Neural progenitor cell (in vitro differentiated cells): ENCODE data around the gene SEC22A. TPM values are rescaled to one million over a fixed set of nuclear protein-coding genes. Genes with fewer than 3 reads are reported as not detected.

ENCODE experiments used
- DNase-seq: peaks from one replicate; pipeline ENCODE4 v3.0.0-alpha.2; 2016; ENCODE audit warnings: low spot score
- H2AFZ ChIP-seq: fragments of 200-600 bp; sonication (generic); replicated peaks from 2 replicates; pipeline ENCODE4 v1.6.1; 2016; ENCODE audit warnings: antibody characterized with exemption
- H3F3A ChIP-seq: fragments of 200-600 bp; sonication (generic); 2 replicates; pipeline ENCODE4 v1.6.1; 2016; ENCODE audit warnings: antibody characterized with exemption, low read depth
- H3K27ac ChIP-seq: fragments of 200-600 bp; sonication (generic); 2 replicates; pipeline ENCODE4 v1.5.1; 2016; ENCODE audit warnings: mild to moderate bottlenecking
- H3K27me3 ChIP-seq: fragments of 200-600 bp; sonication (generic); 2 replicates; pipeline ENCODE4 v1.6.1; 2016; ENCODE audit warnings: mild to moderate bottlenecking, moderate library complexity
- H3K36me3 ChIP-seq: fragments of 200-600 bp; sonication (generic); 2 replicates; pipeline ENCODE4 v1.5.1; 2016
- H3K4me1 ChIP-seq: fragments of 200-600 bp; sonication (generic); 2 replicates; pipeline ENCODE4 v1.6.1; 2016; ENCODE audit warnings: mixed run types
- H3K4me2 ChIP-seq: fragments of 200-600 bp; sonication (generic); 2 replicates; pipeline ENCODE4 v1.6.1; 2016
- H3K4me3 ChIP-seq: fragments of 200-600 bp; sonication (generic); 2 replicates; pipeline ENCODE4 v1.5.1; 2016
- H3K79me2 ChIP-seq: fragments of 200-600 bp; sonication (generic); 2 replicates; pipeline ENCODE4 v1.6.1; 2016; ENCODE audit warnings: low read depth
- H3K9ac ChIP-seq: fragments of 200-600 bp; sonication (generic); 2 replicates; pipeline ENCODE4 v1.6.1; 2016
- H3K9me3 ChIP-seq: fragments of 200-600 bp; sonication (generic); 2 replicates; pipeline ENCODE4 v1.5.1; 2016; ENCODE audit warnings: low read depth
- H4K20me1 ChIP-seq: fragments of 200-600 bp; sonication (generic); 2 replicates; pipeline ENCODE4 v1.6.1; 2016; ENCODE audit warnings: low read depth
- H3K27ac Mint-ChIP-seq: 3 replicates; pipeline ENCODE4 v1.8.0; 2021; ENCODE audit warnings: mixed read lengths
- H3K27me3 Mint-ChIP-seq: 2 replicates; pipeline ENCODE4 v1.8.0; 2022; ENCODE audit warnings: low read depth, mild to moderate bottlenecking, inconsistent platforms, moderate library complexity, mixed read lengths; ENCODE audit not compliant: insufficient read depth
- H3K36me3 Mint-ChIP-seq: 3 replicates; pipeline ENCODE4 v1.8.0; 2021; ENCODE audit warnings: mixed read lengths
- H3K4me1 Mint-ChIP-seq: 3 replicates; pipeline ENCODE4 v1.8.0; 2021; ENCODE audit warnings: mixed read lengths
- H3K4me3 Mint-ChIP-seq: 3 replicates; pipeline ENCODE4 v1.8.0; 2021; ENCODE audit warnings: mild to moderate bottlenecking, moderate library complexity, mixed read lengths
- H3K9me3 Mint-ChIP-seq: 3 replicates; pipeline ENCODE4 v1.8.0; 2020; ENCODE audit warnings: mixed read lengths
- EZH2 ChIP-seq: fragments of 200-600 bp; sonication (generic); IDR thresholded peaks from 2 replicates; pipeline ENCODE4 v1.6.1; 2017; ENCODE audit warnings: antibody characterized with exemption, mild to moderate bottlenecking, moderate library complexity
- EZH2phosphoT487 ChIP-seq: fragments of 200-600 bp; sonication (generic); IDR thresholded peaks from 2 replicates; pipeline ENCODE4 v1.6.1; 2017; ENCODE audit warnings: antibody characterized with exemption
- total RNA-seq: library from RNA; depleted of rRNA; stranded (reverse); fragments of >200 nt; gene quantifications from 2 replicates; pipeline ENCODE4 v1.2.3, GENCODE V29; 2015; ENCODE audit warnings: low replicate concordance
- TF ChIP-seq, protein P1 (sequence below): fragments of 200-600 bp; sonication (generic); IDR thresholded peaks from 2 replicates; pipeline ENCODE4 v1.5.1; 2017; ENCODE audit warnings: antibody characterized with exemption, mild to moderate bottlenecking

Gene SEC22A
- total RNA-seq, 1 donor from 2014 or later, result 26.4 TPM

DNA sequence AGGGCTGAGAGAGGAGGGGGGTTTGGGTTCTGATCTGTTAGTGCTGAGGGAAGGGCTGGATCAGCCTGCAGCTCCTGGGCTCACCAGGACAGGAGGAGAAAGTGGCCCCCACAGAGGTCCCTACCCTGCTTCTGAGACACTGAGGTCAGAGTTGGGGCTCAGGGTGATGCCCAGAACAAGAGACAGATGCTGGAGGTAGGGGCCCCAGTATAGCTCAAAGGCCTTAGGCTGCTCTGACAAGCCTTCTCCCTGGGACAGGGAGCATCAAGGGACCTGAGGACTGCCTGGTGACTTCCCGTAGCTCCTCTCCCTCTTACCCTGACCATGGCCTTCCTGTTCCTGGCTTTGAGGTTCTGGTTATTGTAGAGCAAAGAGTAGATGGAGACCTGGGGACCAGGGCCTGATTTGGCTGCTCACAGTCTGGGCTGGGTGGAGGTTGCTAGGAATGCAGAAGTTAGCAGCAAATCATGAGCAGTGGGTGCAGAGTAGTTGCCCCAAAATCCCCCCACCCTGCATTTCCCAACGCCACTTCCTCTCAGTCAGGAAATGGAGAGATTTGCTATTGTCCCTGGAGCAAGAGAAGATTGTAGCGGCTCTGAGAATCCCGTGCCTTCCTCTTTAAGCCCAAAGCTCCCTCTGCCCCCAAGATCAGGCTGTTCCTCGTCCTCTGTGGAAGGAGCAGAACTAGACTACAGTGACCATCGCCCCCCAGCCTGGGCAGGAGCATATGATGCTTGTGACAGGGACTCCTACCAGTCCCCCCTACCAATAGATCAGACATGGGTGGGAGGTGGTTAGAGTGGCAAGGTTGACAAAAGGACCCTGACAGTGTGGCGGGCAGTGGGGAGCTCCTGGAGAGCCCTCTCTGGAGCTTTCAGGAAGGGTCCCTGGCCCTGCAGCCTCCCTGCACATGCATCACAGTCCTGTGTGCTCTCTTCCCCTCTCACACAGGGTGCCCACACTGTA, 47.4 kb upstream of the SEC22A start:
- no peak overlapping the region for H3K4me2 ChIP-seq
- no peak overlapping the region for H3K4me3 ChIP-seq
- peaks cover 13% of the 10 kb centered on the region for H4K20me1 ChIP-seq
- H2AFZ ChIP-seq, result no peak overlapping the region
- H3K4me3 Mint-ChIP-seq, result no peak overlapping the region
- H3K36me3 Mint-ChIP-seq, result peaks cover 22% of the 10 kb centered on the region
- H3K27ac ChIP-seq, result no peak overlapping the region
- H3K79me2 ChIP-seq, result no peaks in the 10 kb centered on the region
- peaks cover 66% of the 10 kb centered on the region for H3K4me1 Mint-ChIP-seq
- H3K9ac ChIP-seq, result no peak overlapping the region
- peaks cover 6% of the 10 kb centered on the region for H3K27me3 Mint-ChIP-seq
- H3F3A ChIP-seq, result peaks cover 9% of the 10 kb centered on the region
- DNase-seq, result no peak
- H3K27me3 ChIP-seq, result no peaks in the 10 kb centered on the region
- no peak for TF ChIP-seq EZH2phosphoT487
- no peak for TF ChIP-seq EZH2
- TF ChIP-seq, protein P1, sequence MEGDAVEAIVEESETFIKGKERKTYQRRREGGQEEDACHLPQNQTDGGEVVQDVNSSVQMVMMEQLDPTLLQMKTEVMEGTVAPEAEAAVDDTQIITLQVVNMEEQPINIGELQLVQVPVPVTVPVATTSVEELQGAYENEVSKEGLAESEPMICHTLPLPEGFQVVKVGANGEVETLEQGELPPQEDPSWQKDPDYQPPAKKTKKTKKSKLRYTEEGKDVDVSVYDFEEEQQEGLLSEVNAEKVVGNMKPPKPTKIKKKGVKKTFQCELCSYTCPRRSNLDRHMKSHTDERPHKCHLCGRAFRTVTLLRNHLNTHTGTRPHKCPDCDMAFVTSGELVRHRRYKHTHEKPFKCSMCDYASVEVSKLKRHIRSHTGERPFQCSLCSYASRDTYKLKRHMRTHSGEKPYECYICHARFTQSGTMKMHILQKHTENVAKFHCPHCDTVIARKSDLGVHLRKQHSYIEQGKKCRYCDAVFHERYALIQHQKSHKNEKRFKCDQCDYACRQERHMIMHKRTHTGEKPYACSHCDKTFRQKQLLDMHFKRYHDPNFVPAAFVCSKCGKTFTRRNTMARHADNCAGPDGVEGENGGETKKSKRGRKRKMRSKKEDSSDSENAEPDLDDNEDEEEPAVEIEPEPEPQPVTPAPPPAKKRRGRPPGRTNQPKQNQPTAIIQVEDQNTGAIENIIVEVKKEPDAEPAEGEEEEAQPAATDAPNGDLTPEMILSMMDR, result no peak
- H3K4me1 ChIP-seq, result peaks cover 35% of the 10 kb centered on the region
- no peaks in the 10 kb centered on the region for H3K36me3 ChIP-seq
- H3K27ac Mint-ChIP-seq, result peak overlapping the region; percentile 93
- H3K9me3 Mint-ChIP-seq, result no peaks in the 10 kb centered on the region
- H3K9me3 ChIP-seq, result no peaks in the 10 kb centered on the region

DNA sequence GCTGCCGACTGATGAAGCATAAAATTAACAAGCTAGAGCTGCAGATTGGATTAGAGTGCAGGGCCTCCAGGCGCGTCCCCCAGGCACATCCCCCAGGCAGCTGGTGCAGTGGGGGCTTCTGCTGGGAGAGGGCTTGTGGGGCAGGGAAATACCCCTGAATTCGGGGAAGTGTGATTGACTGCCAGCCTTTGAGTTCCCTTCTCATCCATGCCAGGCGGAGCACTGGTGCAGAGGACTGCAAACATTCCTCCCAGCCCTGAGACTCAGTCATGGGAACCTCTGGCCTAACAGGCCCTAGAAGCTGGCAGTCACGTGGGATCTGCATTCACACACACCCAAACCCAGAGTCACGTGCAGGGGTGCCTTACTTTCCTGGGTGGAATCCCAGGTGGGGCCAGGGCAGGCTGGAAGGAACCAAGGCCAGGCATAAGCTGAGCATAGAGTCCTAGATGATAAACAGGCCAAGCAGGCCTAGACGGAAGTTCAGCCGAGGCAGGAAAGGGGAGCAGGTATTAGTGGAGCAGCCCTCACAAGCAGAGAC, 46.2 kb upstream of the SEC22A start:
- Mint-ChIP-seq H3K27me3 (peaks cover 6% of the 10 kb centered on the region), H3K36me3 (peaks cover 25% of the 10 kb centered on the region), H3K4me3 (no peak overlapping the region), H3K9me3 (no peaks in the 10 kb centered on the region), H3K27ac (peak overlapping the region; percentile 18), H3K4me1 (peaks cover 56% of the 10 kb centered on the region)
- peak; percentile 77 for DNase-seq
- Histone ChIP-seq H3K4me1 (peaks cover 35% of the 10 kb centered on the region), H3K27me3 (no peaks in the 10 kb centered on the region), H3K4me2 (peak overlapping the region; percentile 40), H3K9ac (no peak overlapping the region), H2AFZ (no peak overlapping the region), H4K20me1 (peaks cover 13% of the 10 kb centered on the region), H3K4me3 (no peak overlapping the region), H3K27ac (no peak overlapping the region), H3K36me3 (no peaks in the 10 kb centered on the region), H3F3A (peaks cover 9% of the 10 kb centered on the region), H3K79me2 (no peaks in the 10 kb centered on the region), H3K9me3 (no peaks in the 10 kb centered on the region)
- no peak for TF ChIP-seq EZH2
- no peak for TF ChIP-seq EZH2phosphoT487
- TF ChIP-seq, protein P1, result no peak

DNA sequence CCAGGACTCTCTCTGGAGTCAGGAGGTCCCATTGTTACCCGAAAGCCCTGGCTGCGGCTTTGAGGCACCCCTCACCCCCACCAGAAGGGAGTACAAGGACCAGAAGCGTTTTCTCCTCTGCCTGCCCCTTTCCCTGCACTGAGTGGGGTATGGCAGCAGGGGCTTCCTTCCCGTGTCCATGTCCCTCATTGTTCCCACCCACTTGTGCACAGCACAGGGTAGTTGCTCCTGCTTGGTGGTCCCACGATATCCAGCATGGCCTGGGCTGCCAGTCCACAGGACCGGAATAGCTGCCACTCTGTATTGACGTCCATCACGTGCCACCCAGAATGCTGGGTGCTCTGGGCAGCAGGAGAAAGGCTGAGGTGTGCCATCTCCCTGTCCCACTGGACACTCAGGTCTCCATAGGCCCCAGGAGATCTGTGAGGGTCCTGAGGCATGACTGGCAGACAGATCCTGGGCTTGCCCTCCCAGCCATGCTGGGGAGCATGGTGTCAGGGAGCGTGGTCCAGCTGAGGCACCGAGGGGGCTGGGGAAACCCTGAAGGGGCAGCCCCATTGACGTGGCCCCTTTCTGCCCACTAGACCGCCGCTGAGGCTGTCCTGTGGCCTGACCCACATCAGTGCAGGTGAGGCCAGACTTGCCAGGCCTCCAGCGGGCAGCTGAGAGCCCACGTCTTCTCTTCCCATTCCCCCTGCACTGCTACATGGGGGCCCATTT, 45.3 kb upstream of the SEC22A start:
- Histone ChIP-seq H3K4me3 (no peak overlapping the region), H3F3A (peaks cover 10% of the 10 kb centered on the region), H3K4me2 (no peak overlapping the region), H4K20me1 (peaks cover 15% of the 10 kb centered on the region), H3K9me3 (no peaks in the 10 kb centered on the region), H3K27ac (no peak overlapping the region), H3K36me3 (no peaks in the 10 kb centered on the region), H3K4me1 (peaks cover 37% of the 10 kb centered on the region), H3K27me3 (no peaks in the 10 kb centered on the region), H2AFZ (no peak overlapping the region), H3K79me2 (no peaks in the 10 kb centered on the region), H3K9ac (no peak overlapping the region)
- peaks cover 47% of the 10 kb centered on the region for H3K4me1 Mint-ChIP-seq
- no peak for DNase-seq
- H3K27me3 Mint-ChIP-seq, result peaks cover 6% of the 10 kb centered on the region
- TF ChIP-seq EZH2, result no peak
- TF ChIP-seq, protein P1, result no peak
- no peak for TF ChIP-seq EZH2phosphoT487
- no peak overlapping the region for H3K4me3 Mint-ChIP-seq
- peaks cover 18% of the 10 kb centered on the region for H3K36me3 Mint-ChIP-seq
- H3K9me3 Mint-ChIP-seq, result no peaks in the 10 kb centered on the region
- H3K27ac Mint-ChIP-seq, result no peak overlapping the region
